Ovary (tissue), 3 donors: ENCODE results near the gene CNNM3.

Source experiments
- EP300 ChIP-seq: sonication (generic); formaldehyde crosslinking; IDR thresholded peaks from one replicate; pipeline ENCODE4 v1.6.1; 2017; ENCODE audit warnings: antibody characterized with exemption
- POLR2A ChIP-seq: fragments of 450-650 bp; IDR thresholded peaks from one replicate; pipeline ENCODE4 v1.6.1; 2017; ENCODE audit warnings: antibody characterized with exemption, mild to moderate bottlenecking, moderate library complexity
- TF ChIP-seq, protein P1 (sequence below), 3 donors: fragments of 450-650 bp in 2 of 3; fragments of 200-600 bp in 1 of 3; IDR thresholded peaks; one replicate each; pipeline versions ENCODE4 v1.5.1 to v1.8.0; 2016 to 2022; ENCODE audit warnings: antibody characterized with exemption in 3 of 3, mild to moderate bottlenecking in 1 of 3
- donor health status: DM: no; HTN: no; CAD: no.

DNA sequence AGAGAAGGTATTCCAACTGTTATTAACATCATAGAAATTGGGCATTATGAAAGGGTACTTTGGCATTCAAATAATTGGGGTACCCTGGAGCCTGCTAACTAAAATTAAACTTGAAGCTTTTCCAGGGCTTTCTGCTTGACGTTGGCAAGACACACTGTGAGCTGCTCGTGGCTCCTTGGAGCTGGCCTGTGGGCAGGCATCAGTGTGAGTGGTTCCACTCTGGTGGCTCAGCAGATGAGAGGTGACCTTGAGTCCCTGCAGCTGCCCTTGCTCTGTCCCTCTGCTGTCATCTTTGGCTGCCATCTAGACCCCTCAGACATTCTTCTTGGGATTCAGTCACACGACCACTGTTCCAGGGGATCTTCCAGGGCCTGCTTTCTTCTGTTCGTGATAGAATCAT, 6.7 kb downstream of the CNNM3 start:
- TF ChIP-seq, protein P1, sequence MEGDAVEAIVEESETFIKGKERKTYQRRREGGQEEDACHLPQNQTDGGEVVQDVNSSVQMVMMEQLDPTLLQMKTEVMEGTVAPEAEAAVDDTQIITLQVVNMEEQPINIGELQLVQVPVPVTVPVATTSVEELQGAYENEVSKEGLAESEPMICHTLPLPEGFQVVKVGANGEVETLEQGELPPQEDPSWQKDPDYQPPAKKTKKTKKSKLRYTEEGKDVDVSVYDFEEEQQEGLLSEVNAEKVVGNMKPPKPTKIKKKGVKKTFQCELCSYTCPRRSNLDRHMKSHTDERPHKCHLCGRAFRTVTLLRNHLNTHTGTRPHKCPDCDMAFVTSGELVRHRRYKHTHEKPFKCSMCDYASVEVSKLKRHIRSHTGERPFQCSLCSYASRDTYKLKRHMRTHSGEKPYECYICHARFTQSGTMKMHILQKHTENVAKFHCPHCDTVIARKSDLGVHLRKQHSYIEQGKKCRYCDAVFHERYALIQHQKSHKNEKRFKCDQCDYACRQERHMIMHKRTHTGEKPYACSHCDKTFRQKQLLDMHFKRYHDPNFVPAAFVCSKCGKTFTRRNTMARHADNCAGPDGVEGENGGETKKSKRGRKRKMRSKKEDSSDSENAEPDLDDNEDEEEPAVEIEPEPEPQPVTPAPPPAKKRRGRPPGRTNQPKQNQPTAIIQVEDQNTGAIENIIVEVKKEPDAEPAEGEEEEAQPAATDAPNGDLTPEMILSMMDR (IDR thresholded peaks at IDR 0.05) = no peak
- TF ChIP-seq POLR2A (no peak), EP300 (no peak)
